Sigmoid colon (tissue), 4 donors: ENCODE results near the gene RAG1.

Experiments
- EP300 ChIP-seq, 4 donors: sonication (generic); formaldehyde crosslinking; IDR thresholded peaks; one replicate each; pipeline ENCODE4 v1.6.1; 2017; ENCODE audit warnings: antibody characterized with exemption in 4 of 4
- POLR2A ChIP-seq, 2 donors: fragments of 450-650 bp; IDR thresholded peaks; one replicate each; pipeline ENCODE4 v1.6.1; 2016; ENCODE audit warnings: antibody characterized with exemption in 2 of 2, mild to moderate bottlenecking in 2 of 2, moderate library complexity in 2 of 2
- POLR2AphosphoS5 ChIP-seq, 4 donors: sonication (generic); formaldehyde crosslinking; IDR thresholded peaks; one replicate each; pipeline ENCODE4 v1.6.1; 2017; ENCODE audit warnings: antibody characterized with exemption in 4 of 4
- TF ChIP-seq, protein P1 (sequence below), 4 experiments: fragments of 450-650 bp in 3 of 4; fragments of 200-600 bp in 1 of 4; IDR thresholded peaks; one replicate each; pipeline ENCODE4 v1.5.1; 2016 to 2019; ENCODE audit warnings: antibody characterized with exemption in 4 of 4, mild to moderate bottlenecking in 3 of 4, moderate library complexity in 2 of 4

DNA sequence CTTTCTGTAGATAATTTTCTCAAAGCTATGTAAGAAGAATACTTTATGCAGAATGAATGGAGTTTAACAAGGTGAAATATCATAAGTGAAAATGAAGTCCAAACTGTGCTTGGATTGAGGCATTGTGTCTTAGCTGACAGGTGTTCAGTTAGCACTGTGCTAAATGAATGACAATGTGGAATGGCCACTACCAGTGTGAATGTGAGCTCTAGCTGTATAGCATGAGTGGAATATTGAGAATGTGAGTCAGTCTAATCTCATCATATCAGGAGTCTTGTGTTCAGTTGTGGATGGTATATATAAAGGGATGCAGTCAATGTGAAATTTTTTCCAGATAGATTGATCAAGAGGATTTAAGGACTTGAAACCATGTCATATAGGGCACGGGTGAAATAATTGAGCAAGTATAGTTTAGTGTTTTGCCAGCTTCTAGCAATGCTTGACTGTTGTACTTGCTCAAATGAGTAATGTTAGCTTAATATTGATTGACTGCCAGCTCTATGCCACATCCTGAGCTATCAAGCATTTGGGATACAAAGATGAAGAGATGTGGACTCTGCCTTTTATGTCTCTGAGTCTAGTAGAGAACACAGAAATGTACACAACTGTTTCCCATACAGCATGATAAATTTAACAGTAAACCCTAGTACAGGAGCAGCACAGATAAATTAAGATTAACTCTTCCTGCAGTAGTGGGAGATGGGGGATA is 40.8 kb downstream of the RAG1 start:
- TF ChIP-seq, protein P1, sequence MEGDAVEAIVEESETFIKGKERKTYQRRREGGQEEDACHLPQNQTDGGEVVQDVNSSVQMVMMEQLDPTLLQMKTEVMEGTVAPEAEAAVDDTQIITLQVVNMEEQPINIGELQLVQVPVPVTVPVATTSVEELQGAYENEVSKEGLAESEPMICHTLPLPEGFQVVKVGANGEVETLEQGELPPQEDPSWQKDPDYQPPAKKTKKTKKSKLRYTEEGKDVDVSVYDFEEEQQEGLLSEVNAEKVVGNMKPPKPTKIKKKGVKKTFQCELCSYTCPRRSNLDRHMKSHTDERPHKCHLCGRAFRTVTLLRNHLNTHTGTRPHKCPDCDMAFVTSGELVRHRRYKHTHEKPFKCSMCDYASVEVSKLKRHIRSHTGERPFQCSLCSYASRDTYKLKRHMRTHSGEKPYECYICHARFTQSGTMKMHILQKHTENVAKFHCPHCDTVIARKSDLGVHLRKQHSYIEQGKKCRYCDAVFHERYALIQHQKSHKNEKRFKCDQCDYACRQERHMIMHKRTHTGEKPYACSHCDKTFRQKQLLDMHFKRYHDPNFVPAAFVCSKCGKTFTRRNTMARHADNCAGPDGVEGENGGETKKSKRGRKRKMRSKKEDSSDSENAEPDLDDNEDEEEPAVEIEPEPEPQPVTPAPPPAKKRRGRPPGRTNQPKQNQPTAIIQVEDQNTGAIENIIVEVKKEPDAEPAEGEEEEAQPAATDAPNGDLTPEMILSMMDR (IDR thresholded peaks at IDR 0.05): no peak
- TF ChIP-seq EP300 (IDR thresholded peaks at IDR 0.05) (no peak), POLR2A (IDR thresholded peaks at IDR 0.05) (no peak), POLR2AphosphoS5 (IDR thresholded peaks at IDR 0.05) (no peak)
